ENCODE data around the gene ZFP90. TPM values are rescaled to one million over a fixed set of nuclear protein-coding genes. Genes with fewer than 3 reads are reported as not detected.
"Not testable (repeated sequence)": the region's sequence is repeated elsewhere in the genome, so short reads cannot be mapped to it uniquely, and the experiment has no call there.

Gene ZFP90
- total RNA-seq, 1 donor from 2014 or later = 24.0 TPM

DNA sequence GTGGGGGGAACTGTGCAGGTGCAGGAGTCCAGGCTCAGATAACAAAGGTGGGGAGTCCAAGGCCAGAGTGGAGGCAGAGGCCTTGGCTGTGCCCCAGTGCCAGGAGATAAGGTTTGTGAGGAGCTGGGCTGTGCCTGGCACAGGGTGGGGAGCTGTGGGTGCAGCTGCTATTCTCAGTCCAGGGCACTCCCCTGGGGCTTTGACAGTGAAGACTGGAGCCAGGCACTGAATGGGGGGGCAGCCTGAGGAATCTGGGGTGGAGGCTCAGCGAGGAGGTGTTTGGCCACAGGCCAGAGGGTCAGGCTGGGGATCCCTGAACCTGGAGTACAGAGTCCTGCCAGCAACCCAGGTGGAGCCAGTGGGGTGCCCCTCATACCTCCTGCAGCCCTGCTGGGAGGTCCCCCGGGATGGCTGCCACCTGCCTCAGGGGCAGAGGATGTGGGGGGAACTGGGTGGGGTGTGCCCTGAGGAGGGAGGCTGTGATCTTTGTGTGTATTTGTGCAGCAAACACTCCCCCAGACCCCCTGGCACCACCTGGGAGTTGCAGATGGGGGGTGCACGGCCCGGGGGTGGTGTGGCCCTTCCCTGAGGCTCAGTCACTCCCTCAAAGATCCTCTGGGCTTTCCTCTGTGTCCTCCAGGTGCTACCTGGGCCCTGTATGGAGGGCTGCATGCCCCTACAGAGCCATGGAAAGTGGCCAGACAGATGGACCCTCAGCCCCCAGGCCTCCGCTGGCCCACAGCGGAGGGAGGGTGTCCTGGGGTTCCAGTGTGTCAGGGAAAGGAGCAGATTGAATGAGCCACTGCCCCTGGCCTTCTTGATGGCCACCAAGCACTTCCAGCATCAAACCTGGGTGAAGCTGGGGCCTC is 46.3 kb upstream of the ZFP90 start:
- TF ChIP-seq EZH2 (IDR thresholded peaks at IDR 0.05; ENCODE audit: insufficient read depth, low read length) = no peak
- TF ChIP-seq, protein P1, sequence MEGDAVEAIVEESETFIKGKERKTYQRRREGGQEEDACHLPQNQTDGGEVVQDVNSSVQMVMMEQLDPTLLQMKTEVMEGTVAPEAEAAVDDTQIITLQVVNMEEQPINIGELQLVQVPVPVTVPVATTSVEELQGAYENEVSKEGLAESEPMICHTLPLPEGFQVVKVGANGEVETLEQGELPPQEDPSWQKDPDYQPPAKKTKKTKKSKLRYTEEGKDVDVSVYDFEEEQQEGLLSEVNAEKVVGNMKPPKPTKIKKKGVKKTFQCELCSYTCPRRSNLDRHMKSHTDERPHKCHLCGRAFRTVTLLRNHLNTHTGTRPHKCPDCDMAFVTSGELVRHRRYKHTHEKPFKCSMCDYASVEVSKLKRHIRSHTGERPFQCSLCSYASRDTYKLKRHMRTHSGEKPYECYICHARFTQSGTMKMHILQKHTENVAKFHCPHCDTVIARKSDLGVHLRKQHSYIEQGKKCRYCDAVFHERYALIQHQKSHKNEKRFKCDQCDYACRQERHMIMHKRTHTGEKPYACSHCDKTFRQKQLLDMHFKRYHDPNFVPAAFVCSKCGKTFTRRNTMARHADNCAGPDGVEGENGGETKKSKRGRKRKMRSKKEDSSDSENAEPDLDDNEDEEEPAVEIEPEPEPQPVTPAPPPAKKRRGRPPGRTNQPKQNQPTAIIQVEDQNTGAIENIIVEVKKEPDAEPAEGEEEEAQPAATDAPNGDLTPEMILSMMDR (IDR thresholded peaks at IDR 0.05; ENCODE audit: insufficient read depth, low read depth, low read length) = no peak
- no peaks in the 10 kb centered on the region for H3K4me1 ChIP-seq (ENCODE audit: insufficient read depth, low read length)
- no peaks in the 10 kb centered on the region for H3K79me2 ChIP-seq (ENCODE audit: insufficient read depth, low read length)
- DNase-seq (ENCODE audit: low read depth) (no peak), FAIRE-seq (no peak)
- no peaks in the 10 kb centered on the region for H3K9me3 ChIP-seq (ENCODE audit: insufficient read depth, low read depth, low read length)
- H3K4me2 ChIP-seq (ENCODE audit: low read length) = no peak overlapping the region
- no peaks in the 10 kb centered on the region for H3K36me3 ChIP-seq (ENCODE audit: insufficient read depth, low read length)
- no peaks in the 10 kb centered on the region for H4K20me1 ChIP-seq (ENCODE audit: insufficient read depth, low read length)
- H3K27me3 ChIP-seq (ENCODE audit: insufficient read depth, low read length) = peaks cover 8% of the 10 kb centered on the region
- Mint-ChIP-seq H3K4me1 (ENCODE audit: low read depth, unreplicated experiment) (peaks cover 6% of the 10 kb centered on the region), H3K36me3 (ENCODE audit: low read depth, unreplicated experiment) (no peaks in the 10 kb centered on the region), H3K9me3 (ENCODE audit: unreplicated experiment) (peaks cover 3% of the 10 kb centered on the region), H3K27me3 (ENCODE audit: low read depth, unreplicated experiment) (peaks cover 21% of the 10 kb centered on the region), H3K4me3 (ENCODE audit: unreplicated experiment) (no peak overlapping the region), H3K27ac (ENCODE audit: unreplicated experiment) (no peak overlapping the region)
- H3K27ac ChIP-seq (ENCODE audit: low read depth, low read length) = no peak overlapping the region
- H3K9ac ChIP-seq (ENCODE audit: low read length) = no peak overlapping the region
- H2AFZ ChIP-seq (ENCODE audit: low read depth, low read length) = no peak overlapping the region
- H3K4me3 ChIP-seq (ENCODE audit: insufficient read depth, low read depth, low read length) = no peak overlapping the region

DNA sequence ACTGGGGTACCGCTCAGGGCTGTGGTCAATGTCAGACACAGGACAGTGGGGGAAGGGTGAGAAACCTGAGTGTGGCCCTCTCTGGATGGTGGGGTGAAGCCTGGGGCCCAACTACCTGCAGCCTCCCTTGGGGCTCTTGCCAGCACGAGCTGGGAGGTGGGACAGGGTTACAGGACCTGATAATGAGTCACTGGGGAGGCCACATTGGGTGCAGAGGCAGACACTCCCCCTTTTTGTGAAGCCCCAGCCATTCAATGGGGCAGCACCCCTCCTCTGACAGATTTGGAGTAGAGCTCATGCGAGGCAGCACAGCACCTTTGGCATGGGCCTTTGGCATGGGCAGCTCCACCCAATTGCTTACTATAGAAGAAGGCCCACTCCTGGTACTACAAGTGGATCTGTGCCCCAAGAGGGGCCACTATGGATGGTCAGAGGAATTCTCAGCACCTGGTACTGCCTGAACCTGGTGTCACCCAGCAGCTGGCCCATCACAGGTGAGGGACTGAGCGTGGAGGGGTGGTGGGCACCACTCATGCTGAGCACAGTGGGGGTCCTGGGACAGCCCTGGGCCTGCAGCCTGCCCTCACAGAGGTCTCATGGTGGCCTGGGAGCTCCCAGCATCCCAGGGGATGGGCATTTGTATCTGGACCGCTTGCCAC is 45.5 kb upstream of the ZFP90 start:
- Histone ChIP-seq H2AFZ (ENCODE audit: low read depth, low read length) (no peak overlapping the region), H4K20me1 (ENCODE audit: insufficient read depth, low read length) (no peaks in the 10 kb centered on the region), H3K9me3 (ENCODE audit: insufficient read depth, low read depth, low read length) (no peaks in the 10 kb centered on the region), H3K9ac (ENCODE audit: low read length) (no peak overlapping the region), H3K4me2 (ENCODE audit: low read length) (no peak overlapping the region), H3K36me3 (ENCODE audit: insufficient read depth, low read length) (no peaks in the 10 kb centered on the region), H3K79me2 (ENCODE audit: insufficient read depth, low read length) (no peaks in the 10 kb centered on the region), H3K4me3 (ENCODE audit: insufficient read depth, low read depth, low read length) (no peak overlapping the region), H3K27ac (ENCODE audit: low read depth, low read length) (no peak overlapping the region), H3K4me1 (ENCODE audit: insufficient read depth, low read length) (no peaks in the 10 kb centered on the region), H3K27me3 (ENCODE audit: insufficient read depth, low read length) (peaks cover 8% of the 10 kb centered on the region)
- no peak for DNase-seq (ENCODE audit: low read depth)
- peaks cover 19% of the 10 kb centered on the region for H3K27me3 Mint-ChIP-seq (ENCODE audit: low read depth, unreplicated experiment)
- no peaks in the 10 kb centered on the region for H3K36me3 Mint-ChIP-seq (ENCODE audit: low read depth, unreplicated experiment)
- TF ChIP-seq EZH2 (IDR thresholded peaks at IDR 0.05; ENCODE audit: insufficient read depth, low read length) = no peak
- TF ChIP-seq, protein P1 (IDR thresholded peaks at IDR 0.05; ENCODE audit: insufficient read depth, low read depth, low read length) = no peak
- H3K4me3 Mint-ChIP-seq (ENCODE audit: unreplicated experiment) = no peak overlapping the region
- no peak for FAIRE-seq
- peaks cover 3% of the 10 kb centered on the region for H3K9me3 Mint-ChIP-seq (ENCODE audit: unreplicated experiment)
- H3K27ac Mint-ChIP-seq (ENCODE audit: unreplicated experiment) = no peak overlapping the region
- peaks cover 6% of the 10 kb centered on the region for H3K4me1 Mint-ChIP-seq (ENCODE audit: low read depth, unreplicated experiment)

DNA sequence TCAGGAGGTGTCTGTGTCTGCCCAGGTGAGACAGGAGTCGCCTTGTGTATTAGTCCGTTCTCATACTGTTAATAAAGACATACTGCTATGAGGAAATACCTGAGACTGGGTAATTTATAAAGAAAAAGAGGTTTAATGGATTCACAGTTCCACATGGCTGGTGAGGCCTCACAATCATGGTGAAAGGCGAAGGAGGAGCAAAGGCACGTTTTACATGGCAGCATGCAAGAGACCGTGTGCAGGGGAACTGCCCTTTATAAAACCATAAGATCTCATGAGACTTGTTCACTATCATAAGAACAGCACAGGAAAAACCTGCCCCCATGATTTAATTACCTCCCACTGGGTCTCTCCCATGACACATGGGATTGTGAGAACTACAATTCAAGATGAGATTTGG is 44.8 kb upstream of the ZFP90 start:
- not testable (repeated sequence) for H3K36me3 Mint-ChIP-seq (ENCODE audit: low read depth, unreplicated experiment); H3K27ac Mint-ChIP-seq (ENCODE audit: unreplicated experiment); H2AFZ ChIP-seq (ENCODE audit: low read depth, low read length); H3K4me3 Mint-ChIP-seq (ENCODE audit: unreplicated experiment); H3K4me3 ChIP-seq (ENCODE audit: insufficient read depth, low read depth, low read length); H3K36me3 ChIP-seq (ENCODE audit: insufficient read depth, low read length); H3K9me3 Mint-ChIP-seq (ENCODE audit: unreplicated experiment); DNase-seq (ENCODE audit: low read depth); H3K4me1 ChIP-seq (ENCODE audit: insufficient read depth, low read length); H3K79me2 ChIP-seq (ENCODE audit: insufficient read depth, low read length); H3K9ac ChIP-seq (ENCODE audit: low read length); H4K20me1 ChIP-seq (ENCODE audit: insufficient read depth, low read length); H3K27ac ChIP-seq (ENCODE audit: low read depth, low read length); H3K9me3 ChIP-seq (ENCODE audit: insufficient read depth, low read depth, low read length); H3K27me3 ChIP-seq (ENCODE audit: insufficient read depth, low read length); H3K4me1 Mint-ChIP-seq (ENCODE audit: low read depth, unreplicated experiment); H3K4me2 ChIP-seq (ENCODE audit: low read length); FAIRE-seq
- H3K27me3 Mint-ChIP-seq (ENCODE audit: low read depth, unreplicated experiment) = peaks cover 21% of the 10 kb centered on the region
